Upper lobe of left lung (tissue), 4 donors: ENCODE data around the gene UGT2B10.
"Not testable (repeated sequence)": the region's sequence is repeated elsewhere in the genome, so short reads cannot be mapped to it uniquely, and the experiment has no call there.

Experiments
- POLR2A ChIP-seq, 4 donors: fragments of 450-650 bp; IDR thresholded peaks; one replicate each; pipeline ENCODE4 v1.5.1; 2016 to 2017; ENCODE audit warnings: antibody characterized with exemption in 4 of 4, mild to moderate bottlenecking in 2 of 4
- POLR2AphosphoS5 ChIP-seq, 2 donors: sonication (generic); formaldehyde crosslinking; IDR thresholded peaks; one replicate each; pipeline ENCODE4 v1.5.1; 2017; ENCODE audit warnings: antibody characterized with exemption in 2 of 2
- TF ChIP-seq, protein P1 (sequence below), 6 experiments: fragments of 450-650 bp in 4 of 6; fragments of 200-600 bp in 2 of 6; sonication (generic) in 2 of 6; IDR thresholded peaks; one replicate each; pipeline ENCODE4 v1.5.1; 2016 to 2019; ENCODE audit warnings: antibody characterized with exemption in 6 of 6

GRCh38 chr4:68818030-68818462, 2.3 kb downstream of the UGT2B10 start:
- not testable (repeated sequence) for TF ChIP-seq POLR2AphosphoS5, POLR2A (IDR thresholded peaks at IDR 0.05)
- TF ChIP-seq, protein P1, sequence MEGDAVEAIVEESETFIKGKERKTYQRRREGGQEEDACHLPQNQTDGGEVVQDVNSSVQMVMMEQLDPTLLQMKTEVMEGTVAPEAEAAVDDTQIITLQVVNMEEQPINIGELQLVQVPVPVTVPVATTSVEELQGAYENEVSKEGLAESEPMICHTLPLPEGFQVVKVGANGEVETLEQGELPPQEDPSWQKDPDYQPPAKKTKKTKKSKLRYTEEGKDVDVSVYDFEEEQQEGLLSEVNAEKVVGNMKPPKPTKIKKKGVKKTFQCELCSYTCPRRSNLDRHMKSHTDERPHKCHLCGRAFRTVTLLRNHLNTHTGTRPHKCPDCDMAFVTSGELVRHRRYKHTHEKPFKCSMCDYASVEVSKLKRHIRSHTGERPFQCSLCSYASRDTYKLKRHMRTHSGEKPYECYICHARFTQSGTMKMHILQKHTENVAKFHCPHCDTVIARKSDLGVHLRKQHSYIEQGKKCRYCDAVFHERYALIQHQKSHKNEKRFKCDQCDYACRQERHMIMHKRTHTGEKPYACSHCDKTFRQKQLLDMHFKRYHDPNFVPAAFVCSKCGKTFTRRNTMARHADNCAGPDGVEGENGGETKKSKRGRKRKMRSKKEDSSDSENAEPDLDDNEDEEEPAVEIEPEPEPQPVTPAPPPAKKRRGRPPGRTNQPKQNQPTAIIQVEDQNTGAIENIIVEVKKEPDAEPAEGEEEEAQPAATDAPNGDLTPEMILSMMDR (IDR thresholded peaks at IDR 0.05) = not testable (repeated sequence)
